ENCODE measurements around the gene LRRC15. TPM values are rescaled to one million over a fixed set of nuclear protein-coding genes. Genes with fewer than 3 reads are reported as not detected.
A peak's percentile ranks its signal among the peaks of the same experiment; 100 is the strongest.

Gene LRRC15
- polyA plus RNA-seq, 6 donors from 2014 or later = not detected

GRCh38 chr3:194305356-194306108, 64.0 kb downstream of the LRRC15 start:
- H3K36me3 Mint-ChIP-seq = peaks cover 0 to 8% of the 10 kb centered on the region in 2 donors
- DNase-seq = no peak
- H3K4me3 Mint-ChIP-seq = peak overlapping the region; percentile 11 to 90 (median 72)

More at GRCh38 chr3:194305356-194306108, 64.0 kb downstream of the LRRC15 start:
- peaks cover under 1 to 15% (median 5%) of the 10 kb centered on the region in 3 donors for H3K27me3 Mint-ChIP-seq
- H3K9me3 Mint-ChIP-seq = peaks cover 0 to 4% (median 3%) of the 10 kb centered on the region in 7 donors
- peak overlapping the region; percentile 88 to 100 (median 99) for H3K27ac Mint-ChIP-seq
- no peak for ATAC-seq (ENCODE audit: low read depth in 2 of 2)
- H3K4me1 Mint-ChIP-seq = peaks cover 3 to 50% (median 36%) of the 10 kb centered on the region in 3 donors

Other genes with a start within 250 kb of the LRRC15 start
- gene HES1, start 233.6 kb downstream of the LRRC15 start, polyA plus RNA-seq (ENCODE audit: low read depth in 6 of 6) = 10 to 100 TPM; 10.1 to 43.5 (median 25.4) TPM
- not detected for gene CPN2, start 18.4 kb downstream of the LRRC15 start, polyA plus RNA-seq (ENCODE audit: low read depth in 6 of 6)
- under 1 TPM in 2 of 6 donors, not detected in 4; 0.17 to 0.21 TPM for gene GP5, start 29.5 kb upstream of the LRRC15 start, polyA plus RNA-seq (ENCODE audit: low read depth in 6 of 6)
- 1 to 10 TPM; 3.1 to 6.6 (median 5.0) TPM for gene ATP13A3, start 117.3 kb upstream of the LRRC15 start, polyA plus RNA-seq (ENCODE audit: low read depth in 6 of 6)

All from naive B cell (primary cell).